A673 (cell line): ENCODE data around the gene LAMB4. TPM values are rescaled to one million over a fixed set of nuclear protein-coding genes. Genes with fewer than 3 reads are reported as not detected.
A peak's percentile ranks its signal among the peaks of the same experiment; 100 is the strongest.

Experiments used
- BruUV-seq: library from RNA; stranded (reverse); fragments of 400-500 nt; replicated peaks from 2 replicates; lab custom pipeline; 2021; lab: Mats Ljungman, UMichigan
- CTCF ChIA-PET: fragments of 300-600 bp; sonication (Branson Sonifier 250); formaldehyde crosslinking; loops from one replicate; lab custom pipeline; 2022; ENCODE audit warnings: antibody characterized with exemption; lab: Charles Lee
- POLR2A ChIA-PET: fragments of 300-600 bp; sonication (Branson Sonifier 250); formaldehyde crosslinking; loops from one replicate; lab custom pipeline; 2022; ENCODE audit warnings: antibody characterized with exemption; ENCODE audit not compliant: low non-redundant PET; lab: Charles Lee
- DNase-seq: peaks from one replicate; pipeline ENCODE4 v3.0.0-alpha.2; 2015; ENCODE audit warnings: low spot score
- H3K27ac ChIP-seq: fragments of 200-600 bp; sonication (generic); 2 replicates; pipeline ENCODE4 v1.5.1; 2016; ENCODE audit warnings: mixed run types, low read depth, mild to moderate bottlenecking, mixed read lengths, antibody characterized with exemption, low read length; ENCODE audit not compliant: poor library complexity, severe bottlenecking
- H3K27me3 ChIP-seq: fragments of 200-600 bp; sonication (generic); replicated peaks from 2 replicates; pipeline ENCODE4 v1.6.1; 2017; ENCODE audit warnings: mixed run types, low read depth, mild to moderate bottlenecking, mixed read lengths, antibody characterized with exemption, low read length; ENCODE audit not compliant: insufficient read depth, poor library complexity
- H3K36me3 ChIP-seq: fragments of 200-600 bp; sonication (generic); 2 replicates; pipeline ENCODE4 v1.6.1; 2016; ENCODE audit warnings: mixed run types, mild to moderate bottlenecking, mixed read lengths, antibody characterized with exemption, low read length; ENCODE audit not compliant: insufficient read depth, poor library complexity, severe bottlenecking
- H3K4me1 ChIP-seq: fragments of 200-600 bp; sonication (generic); 2 replicates; pipeline ENCODE4 v1.6.1; 2017; ENCODE audit warnings: mixed run types, mild to moderate bottlenecking, mixed read lengths, antibody characterized with exemption, low read length; ENCODE audit not compliant: insufficient read depth, poor library complexity, severe bottlenecking
- H3K4me3 ChIP-seq: fragments of 200-600 bp; sonication (generic); 2 replicates; pipeline ENCODE4 v1.5.1; 2016; ENCODE audit warnings: low read depth, mixed run types, mild to moderate bottlenecking, mixed read lengths, low read length; ENCODE audit not compliant: poor library complexity, severe bottlenecking
- H3K9me3 ChIP-seq: fragments of 200-600 bp; sonication (generic); 2 replicates; pipeline ENCODE4 v1.6.1; 2016; ENCODE audit warnings: mixed run types, low read depth, mild to moderate bottlenecking, mixed read lengths, antibody characterized with exemption, low read length; ENCODE audit not compliant: poor library complexity, severe bottlenecking
- CTCF ChIP-seq: fragments of 300-800, 200-600 bp; sonication (generic); conservative IDR thresholded peaks from 2 replicates; pipeline ENCODE4 v1.5.1; 2017; ENCODE audit warnings: low read depth, mild to moderate bottlenecking, antibody characterized with exemption, low read length, moderate library complexity, mixed read lengths
- EZH2 ChIP-seq: fragments of 200-600 bp; sonication (generic); IDR thresholded peaks from 2 replicates; pipeline ENCODE4 v1.6.1; 2017; ENCODE audit warnings: borderline replicate concordance, low read depth, mild to moderate bottlenecking, mixed read lengths, antibody characterized with exemption, low read length; ENCODE audit not compliant: poor library complexity, severe bottlenecking
- intact Hi-C: fragments of 100-400 bp; cut with micrococcal nuclease; formaldehyde crosslinking; loops from one replicate; pipeline ENCODE4 v1.10.0; 2022; ENCODE audit not compliant: unreplicated experiment
- total RNA-seq: library from RNA; stranded (reverse); gene quantifications from 2 replicates; pipeline ENCODE4 v1.2.3, GENCODE V29; 2021

Gene LAMB4
- total RNA-seq, 1 experiment from 2014 or later: 0.21 TPM

DNA sequence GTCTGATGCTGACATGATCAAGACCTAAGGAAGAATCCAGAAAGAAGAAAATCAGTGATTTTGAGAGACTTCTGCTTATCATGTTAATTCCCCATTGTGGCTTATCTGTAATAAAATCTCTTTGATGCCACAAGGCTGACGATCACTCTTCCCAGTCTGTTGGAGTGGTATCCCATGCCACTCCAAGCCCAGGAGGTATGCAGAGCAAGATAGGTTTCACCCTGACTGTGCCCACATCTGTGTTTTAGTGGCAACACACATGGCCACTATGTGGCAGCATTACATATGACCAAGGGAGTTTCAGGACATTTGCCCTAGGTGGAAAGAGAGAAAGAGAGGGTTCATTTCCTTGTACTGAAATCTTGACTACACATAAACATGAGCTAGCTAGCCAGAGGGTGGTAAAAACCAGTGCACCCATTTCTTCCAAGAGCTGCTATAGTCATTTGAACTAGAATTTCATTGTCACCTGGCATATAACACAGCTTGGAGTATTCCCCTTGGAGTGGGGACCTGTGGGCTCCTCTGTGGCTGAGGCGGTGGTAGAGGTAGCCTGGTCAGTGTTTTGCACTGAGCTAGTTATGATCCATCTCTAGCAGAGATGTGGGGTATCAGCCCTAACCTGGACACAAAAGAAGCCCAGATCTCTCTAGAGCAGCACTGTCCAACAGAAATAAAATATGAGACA is 20.8 kb downstream of the LAMB4 start:
- ChIA-PET CTCF (interaction anchor here (0.6 kb wide), 1 partner anchor 38 kb away, joined by 3 read pairs; no protein-coding TSS in a partner anchor), POLR2A (no interaction called here)
- peak; percentile 67 for TF ChIP-seq CTCF
- no peak for TF ChIP-seq EZH2
- Histone ChIP-seq H3K4me1 (no peaks in the 10 kb centered on the region), H3K27me3 (no peaks in the 10 kb centered on the region), H3K9me3 (no peaks in the 10 kb centered on the region), H3K27ac (no peak overlapping the region), H3K4me3 (no peak overlapping the region), H3K36me3 (no peaks in the 10 kb centered on the region)
- DNase-seq: peak; percentile 52
- BruUV-seq: no TSS peak
- intact Hi-C loops: no loop called here

DNA sequence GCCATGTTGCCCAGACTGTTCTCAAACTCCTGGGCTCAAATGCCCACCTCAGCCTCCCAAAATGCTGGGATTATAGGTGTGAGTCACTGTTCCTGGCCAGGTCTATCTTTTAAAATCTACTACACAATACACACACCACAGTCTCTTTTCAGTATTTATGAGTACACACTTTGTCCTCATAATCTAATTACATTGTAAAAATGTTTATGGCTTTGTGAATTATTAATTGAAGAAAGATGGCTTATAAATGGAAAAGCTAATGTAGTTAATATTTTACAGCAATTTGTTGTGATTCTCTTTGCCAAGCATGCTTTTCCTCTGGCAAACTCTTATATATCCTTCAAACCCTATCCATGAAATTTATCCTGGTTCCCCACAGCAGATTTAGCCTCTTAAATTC is 22.0 kb downstream of the LAMB4 start:
- Histone ChIP-seq H3K27ac (no peak overlapping the region), H3K36me3 (no peaks in the 10 kb centered on the region), H3K27me3 (no peaks in the 10 kb centered on the region), H3K4me1 (no peaks in the 10 kb centered on the region), H3K4me3 (no peak overlapping the region), H3K9me3 (no peaks in the 10 kb centered on the region)
- intact Hi-C loops: no loop called here
- no peak for DNase-seq
- CTCF ChIA-PET: no interaction called here
- POLR2A ChIA-PET: no interaction called here
- BruUV-seq: no TSS peak
- TF ChIP-seq EZH2: no peak
- TF ChIP-seq CTCF: no peak

GRCh38 chr7:108104324-108104723 is 25.8 kb downstream of the LAMB4 start:
- POLR2A ChIA-PET: no interaction called here
- DNase-seq: no peak

More at GRCh38 chr7:108104324-108104723, 25.8 kb downstream of the LAMB4 start:
- H3K27ac ChIP-seq: no peak overlapping the region
- no TSS peak for BruUV-seq
- H3K4me1 ChIP-seq: no peaks in the 10 kb centered on the region
- H3K27me3 ChIP-seq: no peaks in the 10 kb centered on the region
- no peaks in the 10 kb centered on the region for H3K36me3 ChIP-seq
- intact Hi-C loops: no loop called here
- H3K4me3 ChIP-seq: no peak overlapping the region
- no peaks in the 10 kb centered on the region for H3K9me3 ChIP-seq
- TF ChIP-seq CTCF (no peak), EZH2 (no peak)
- CTCF ChIA-PET: no interaction called here
